Cardiac muscle cell (in vitro differentiated cells and primary cell): ENCODE data around the gene TEAD2. TPM values are rescaled to one million over a fixed set of nuclear protein-coding genes. Genes with fewer than 3 reads are reported as not detected.

ENCODE experiments used
- DNase-seq, 2 donors: peaks; one replicate each; pipeline versions ENCODE4 v3.0.0 to v3.0.0-alpha.2; 2010 to 2017; ENCODE audit warnings: low read depth in 1 of 2, low spot score in 1 of 2
- H3K27ac ChIP-seq: fragments of 200-600 bp; sonication (generic); 2 replicates; pipeline ENCODE4 v1.5.1; 2016
- H3K27me3 ChIP-seq: fragments of 200-600 bp; sonication (generic); 2 replicates; pipeline ENCODE4 v1.6.0; 2016; ENCODE audit warnings: control low read depth
- H3K36me3 ChIP-seq: fragments of 200-600 bp; sonication (generic); 2 replicates; pipeline ENCODE4 v1.5.1; 2016; ENCODE audit warnings: control low read depth
- H3K4me1 ChIP-seq: fragments of 200-600 bp; sonication (generic); 2 replicates; pipeline ENCODE4 v1.8.1; 2017; ENCODE audit warnings: low read depth, mild to moderate bottlenecking, mixed run types
- H3K4me3 ChIP-seq: fragments of 200-600 bp; sonication (generic); 2 replicates; pipeline ENCODE4 v1.5.1; 2016; ENCODE audit warnings: mild to moderate bottlenecking
- H3K9me3 ChIP-seq: fragments of 200-600 bp; sonication (generic); 2 replicates; pipeline ENCODE4 v1.5.1; 2017; ENCODE audit warnings: low read depth, mild to moderate bottlenecking, control low read depth
- CTCF ChIP-seq: IDR thresholded peaks from 2 replicates; pipeline ENCODE4 v1.5.1; 2012; ENCODE audit warnings: low read depth, mild to moderate bottlenecking, low read length
- polyA plus RNA-seq: library from polyadenylated mRNA; unstranded; fragments of >200 nt; fragmentation: Nextera tagmentation; extraction: Ambion mirVana; gene quantifications from 2 replicates; pipeline ENCODE4 v1.2.1, GENCODE V29; 2016
- total RNA-seq: library from RNA; depleted of rRNA; stranded (reverse); fragments of >200 nt; gene quantifications from 2 replicates; pipeline ENCODE4 v1.2.3, GENCODE V29; 2016

Gene TEAD2
- total and polyA plus RNA-seq, 2 experiments from 2014 or later = 84.3 to 111 TPM

DNA sequence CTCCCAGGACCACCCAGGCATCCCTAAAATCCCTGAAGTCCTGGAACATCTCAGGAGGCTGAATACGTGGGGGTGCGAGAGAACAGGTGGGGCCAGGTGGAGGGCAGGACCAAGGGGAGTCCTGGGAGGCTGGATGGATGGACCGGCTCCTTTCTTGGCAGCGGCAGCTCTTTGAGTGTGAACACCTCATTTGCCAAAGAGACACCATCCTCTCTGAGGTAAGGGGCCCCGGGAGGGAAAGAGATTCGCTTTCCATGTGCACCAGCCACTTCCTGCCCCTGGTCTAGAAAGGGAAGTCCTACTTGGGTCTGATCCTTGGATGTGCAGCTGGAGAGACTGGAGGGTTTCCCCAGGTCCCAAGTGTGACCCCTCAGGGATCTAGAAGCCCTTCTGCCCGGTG, 44.9 kb upstream of the TEAD2 start:
- Histone ChIP-seq H3K36me3 (no peaks in the 10 kb centered on the region), H3K27ac (no peak overlapping the region), H3K4me3 (no peak overlapping the region), H3K9me3 (no peaks in the 10 kb centered on the region), H3K27me3 (no peaks in the 10 kb centered on the region), H3K4me1 (peaks cover 20% of the 10 kb centered on the region)
- no peak for DNase-seq
- TF ChIP-seq CTCF = no peak

GRCh38 chr19:49403404-49404187, 41.4 kb upstream of the TEAD2 start:
- Histone ChIP-seq H3K4me3 (no peak overlapping the region), H3K9me3 (no peaks in the 10 kb centered on the region), H3K36me3 (no peaks in the 10 kb centered on the region), H3K27me3 (no peaks in the 10 kb centered on the region), H3K4me1 (peaks cover 15% of the 10 kb centered on the region), H3K27ac (peak overlapping the region; percentile 90)
- peak in 1 of 2 donors; percentile 84 for DNase-seq
- no peak for TF ChIP-seq CTCF

DNA sequence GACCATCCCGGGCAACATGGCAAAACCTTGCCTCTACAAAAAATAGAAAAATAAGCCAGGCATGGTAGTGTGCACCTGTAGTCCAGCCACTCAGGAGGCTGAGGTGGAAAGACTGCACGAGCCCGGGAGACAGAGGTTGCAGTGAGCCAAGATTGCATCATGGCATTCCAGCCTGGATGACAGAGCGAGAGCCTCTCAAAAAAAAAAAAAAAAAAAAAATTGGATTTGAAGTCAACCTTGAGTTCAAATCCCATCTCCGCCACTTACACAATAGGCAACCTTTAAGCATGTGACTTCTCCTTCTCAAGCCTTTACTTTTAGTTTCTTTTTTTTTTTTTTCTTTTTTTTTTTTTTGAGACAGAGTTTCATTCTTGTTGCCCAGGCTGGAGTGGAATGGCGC, 37.8 kb upstream of the TEAD2 start:
- H3K4me3 ChIP-seq = no peak overlapping the region
- H3K9me3 ChIP-seq = no peaks in the 10 kb centered on the region
- H3K36me3 ChIP-seq = no peaks in the 10 kb centered on the region
- H3K27me3 ChIP-seq = no peaks in the 10 kb centered on the region
- DNase-seq = peak in 1 of 2 donors; percentile 36
- H3K27ac ChIP-seq = no peak overlapping the region
- no peak for TF ChIP-seq CTCF
- peaks cover 15% of the 10 kb centered on the region for H3K4me1 ChIP-seq

DNA sequence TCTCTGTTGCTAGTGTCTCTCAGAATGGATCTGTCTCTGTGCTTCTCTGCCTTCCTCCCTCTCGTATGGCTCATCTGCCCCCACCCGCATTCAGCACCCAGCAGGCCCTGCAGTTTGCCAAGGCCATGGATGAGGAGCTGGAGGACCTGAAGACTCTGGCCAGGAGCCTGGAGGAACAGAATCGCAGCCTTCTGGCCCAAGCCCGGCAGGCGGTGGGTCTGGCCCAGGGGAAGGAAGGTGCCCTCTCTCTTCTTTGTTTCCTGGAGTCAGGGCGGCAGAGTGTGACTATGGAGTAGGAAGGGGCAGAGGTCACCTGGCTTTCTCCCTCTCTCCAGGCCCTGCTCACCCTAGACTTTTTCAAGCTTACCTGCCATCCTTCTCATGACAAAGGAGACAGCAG, 36.7 kb upstream of the TEAD2 start:
- H3K9me3 ChIP-seq = no peaks in the 10 kb centered on the region
- H3K4me1 ChIP-seq = peaks cover 12% of the 10 kb centered on the region
- no peak for DNase-seq
- H3K4me3 ChIP-seq = no peak overlapping the region
- H3K27ac ChIP-seq = no peak overlapping the region
- no peaks in the 10 kb centered on the region for H3K36me3 ChIP-seq
- no peak for TF ChIP-seq CTCF
- no peaks in the 10 kb centered on the region for H3K27me3 ChIP-seq

DNA sequence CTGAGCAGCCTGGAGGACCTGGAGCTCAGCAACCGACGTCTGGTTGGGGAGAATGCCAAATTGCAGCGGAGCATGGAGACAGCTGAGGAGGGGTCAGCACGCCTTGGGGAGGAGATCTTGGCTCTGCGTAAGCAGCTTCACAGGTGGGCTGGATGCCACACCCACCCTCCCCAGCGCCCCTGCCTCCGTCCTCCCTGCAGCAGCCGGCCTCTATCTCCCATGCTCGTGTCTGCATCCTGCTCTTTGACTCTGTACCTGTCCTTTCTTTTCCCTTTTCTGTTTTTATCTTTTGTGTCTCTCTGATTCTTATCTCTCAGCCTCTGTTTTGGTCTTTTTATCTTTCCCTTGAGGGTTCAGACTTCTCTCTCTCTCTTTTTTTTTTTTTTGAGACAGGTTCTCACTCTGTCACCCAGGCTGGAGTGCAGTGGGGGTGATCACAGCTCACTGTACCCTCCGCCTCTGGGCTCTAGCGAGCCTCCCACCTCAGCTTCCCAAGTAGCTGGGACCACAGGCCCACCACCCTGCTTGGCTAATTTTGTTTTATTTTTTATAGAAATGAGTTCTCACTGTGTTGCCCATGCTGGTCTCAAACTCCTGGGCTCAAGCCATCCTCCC, 35.9 kb upstream of the TEAD2 start:
- no peak for DNase-seq

More for the DNA sequence above, 35.9 kb upstream of the TEAD2 start:
- H3K27ac ChIP-seq = no peak overlapping the region
- no peak for TF ChIP-seq CTCF
- no peak overlapping the region for H3K4me3 ChIP-seq
- H3K27me3 ChIP-seq = no peaks in the 10 kb centered on the region
- peaks cover 7% of the 10 kb centered on the region for H3K4me1 ChIP-seq
- H3K9me3 ChIP-seq = no peaks in the 10 kb centered on the region
- H3K36me3 ChIP-seq = no peaks in the 10 kb centered on the region
